Colonic mucosa (tissue), 4 donors: ENCODE measurements around the gene SOX5. TPM values are rescaled to one million over a fixed set of nuclear protein-coding genes. Genes with fewer than 3 reads are reported as not detected.

ENCODE experiments used
- DNase-seq: peaks from one replicate; pipeline ENCODE4 v3.0.0-alpha.2; 2020
- H3K27ac ChIP-seq: fragments of 200-600 bp; one replicate; pipeline ENCODE4 v1.8.0; 2021
- H3K27me3 ChIP-seq: fragments of 200-600 bp; one replicate; pipeline ENCODE4 v1.8.0; 2021
- H3K36me3 ChIP-seq: fragments of 200-600 bp; one replicate; pipeline ENCODE4 v1.8.0; 2021
- H3K4me1 ChIP-seq: fragments of 200-600 bp; one replicate; pipeline ENCODE4 v1.8.0; 2021; ENCODE audit warnings: mild to moderate bottlenecking
- H3K4me3 ChIP-seq: fragments of 200-600 bp; one replicate; pipeline ENCODE4 v1.8.0; 2021
- H3K9ac ChIP-seq, 2 donors: one replicate each; pipeline ENCODE4 v1.7.0; 2013; ENCODE audit warnings: control low read depth in 2 of 2, low read depth in 2 of 2, low read length in 2 of 2
- H3K9me3 ChIP-seq: fragments of 200-600 bp; one replicate; pipeline ENCODE4 v1.8.0; 2021
- CTCF ChIP-seq: fragments of 200-600 bp; IDR thresholded peaks from one replicate; pipeline ENCODE4 v1.8.0; 2022; ENCODE audit warnings: antibody characterized with exemption, mild to moderate bottlenecking
- intact Hi-C: fragments of 100-400 bp; cut with DNase I; formaldehyde crosslinking; loops from one replicate; pipeline ENCODE4 v1.14.1; 2022
- total RNA-seq, 2 donors: library from RNA; stranded (reverse); fragmentation: NEBNext Ultra II Directional in 1 of 2; extraction: Animal tissue kit (Norgen Biotek cat#: 25700) in 1 of 2; gene quantifications; one replicate each; pipeline ENCODE4 v1.2.1, GENCODE V29; 2021
- donor health status: healthy.
- donor health status: DM: no; HTN: no; CAD: no.
- donor health status: DM: no; HTN: no; CAD: no.

The SOX5 gene
- 1 to 10 TPM; 1.1 to 1.6 TPM for total RNA-seq

- no peak within 1 kb of the TSS for H3K27ac ChIP-seq
These were observed at the start of gene SOX5 for GRCh38 chr12:23949348-23950209. TSS of gene SOX5 (minus strand) at chr12:23949670. CDS start at chr12:23949601, 69 bp downstream.

GRCh38 chr12:23987046-23987445 lies 37.6 kb upstream of the SOX5 start:
- Histone ChIP-seq H3K4me3 (no peak overlapping the region), H3K4me1 (no peaks in the 10 kb centered on the region), H3K27me3 (no peaks in the 10 kb centered on the region), H3K27ac (no peak overlapping the region), H3K9ac (no peak overlapping the region), H3K36me3 (no peaks in the 10 kb centered on the region), H3K9me3 (no peaks in the 10 kb centered on the region)
- TF ChIP-seq CTCF: no peak
- no peak for DNase-seq
- intact Hi-C loops: no loop called here

More at GRCh38 chr12:23949348-23950209, at the start of gene SOX5:
- H3K4me1 ChIP-seq: no peaks in the 10 kb centered on the region
- no peaks in the 10 kb centered on the region for H3K36me3 ChIP-seq
- intact Hi-C loops: no loop called here
- H3K4me3 ChIP-seq: peak within 1 kb of the TSS; percentile 12
- no peak for TF ChIP-seq CTCF
- H3K9me3 ChIP-seq: no peaks in the 10 kb centered on the region
- H3K9ac ChIP-seq: no peak within 1 kb of the TSS
- no peaks in the 10 kb centered on the region for H3K27me3 ChIP-seq
- no peak for DNase-seq

- no peak overlapping the region for H3K27ac ChIP-seq
- no peak overlapping the region for H3K9ac ChIP-seq
- no peak overlapping the region for H3K4me3 ChIP-seq
- intact Hi-C loops: no loop called here
- TF ChIP-seq CTCF: no peak
- no peaks in the 10 kb centered on the region for H3K27me3 ChIP-seq
- no peak for DNase-seq
- H3K4me1 ChIP-seq: no peaks in the 10 kb centered on the region
- no peaks in the 10 kb centered on the region for H3K9me3 ChIP-seq
- no peaks in the 10 kb centered on the region for H3K36me3 ChIP-seq
These were observed 31.4 kb upstream of the SOX5 start for GRCh38 chr12:23980826-23981225.

- no peaks in the 10 kb centered on the region for H3K4me1 ChIP-seq
- H3K27me3 ChIP-seq: no peaks in the 10 kb centered on the region
- no peak overlapping the region for H3K27ac ChIP-seq
- TF ChIP-seq CTCF: no peak
- intact Hi-C loops: no loop called here
- no peak overlapping the region for H3K9ac ChIP-seq
- no peak for DNase-seq
- H3K4me3 ChIP-seq: no peak overlapping the region
- H3K9me3 ChIP-seq: no peaks in the 10 kb centered on the region
- no peaks in the 10 kb centered on the region for H3K36me3 ChIP-seq
These were observed 15.3 kb upstream of the SOX5 start for GRCh38 chr12:23964812-23965211.

GRCh38 chr12:23959826-23960225 lies 10.4 kb upstream of the SOX5 start:
- Histone ChIP-seq H3K27ac (no peak overlapping the region), H3K4me1 (no peaks in the 10 kb centered on the region), H3K36me3 (no peaks in the 10 kb centered on the region), H3K9ac (no peak overlapping the region), H3K27me3 (no peaks in the 10 kb centered on the region), H3K9me3 (no peaks in the 10 kb centered on the region), H3K4me3 (no peak overlapping the region)
- no peak for TF ChIP-seq CTCF
- no peak for DNase-seq
- intact Hi-C loops: no loop called here
